Measurements from ENCODE around the gene OSBPL5. TPM values are rescaled to one million over a fixed set of nuclear protein-coding genes. Genes with fewer than 3 reads are reported as not detected.

The OSBPL5 gene
- total and polyA plus RNA-seq, 2 of the 4 experiments (the other 2 are of a cell fraction): 14.9 to 22.3 TPM

DNA sequence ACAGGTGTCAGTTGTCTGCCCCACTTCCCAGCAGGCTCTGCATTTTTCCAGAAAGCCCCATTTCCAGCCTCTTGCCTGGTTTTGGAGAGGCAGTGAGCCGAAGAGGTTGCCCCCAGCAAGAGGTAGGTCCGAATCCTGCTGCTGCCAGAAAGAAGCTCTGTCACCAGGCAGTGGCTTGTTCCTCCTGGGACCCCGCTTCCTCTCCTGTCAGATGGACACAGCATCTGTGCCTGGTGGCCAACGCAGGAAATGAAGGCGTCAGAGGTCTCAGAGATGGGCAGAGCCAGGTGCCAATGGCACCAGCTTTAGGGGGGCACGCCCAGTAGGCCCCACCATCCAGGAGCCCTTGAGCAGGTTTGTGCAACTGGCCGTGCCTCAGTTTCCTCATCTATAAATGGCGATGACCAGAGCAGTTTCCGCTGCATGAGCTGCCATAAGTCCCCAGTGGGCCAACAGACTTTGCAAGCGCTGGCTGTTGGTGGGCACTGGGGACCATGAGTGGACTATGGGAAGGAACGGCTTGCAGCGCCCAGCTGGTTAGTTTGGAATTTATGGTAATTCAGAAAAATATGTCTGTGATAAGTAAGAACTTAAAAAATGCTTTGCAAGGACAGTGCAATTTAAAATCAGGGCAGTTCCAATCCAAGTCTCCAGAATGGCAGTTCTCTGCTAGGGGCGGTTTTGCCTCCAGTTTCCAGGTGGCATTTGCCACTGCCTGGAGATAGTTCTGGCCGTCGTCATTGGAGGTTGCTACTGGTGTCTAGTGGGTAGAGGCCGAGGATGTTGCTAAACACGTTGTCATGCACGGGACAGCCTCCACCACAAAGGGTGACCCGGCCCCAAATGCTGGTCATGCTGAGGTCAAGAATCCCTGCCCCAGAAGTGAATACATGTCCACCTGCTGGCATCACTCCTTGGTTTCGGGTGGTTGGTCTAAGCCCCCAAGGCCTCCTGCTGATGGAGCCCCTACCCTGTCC, 2.3 kb upstream of the OSBPL5 start (continued):
- TF ChIP-seq CEBPB (IDR thresholded peaks at IDR 0.05; ENCODE audit: low read depth, low read length) (no peak), FOS (IDR thresholded peaks at IDR 0.05; ENCODE audit: low read depth, low read length) (no peak)

GRCh38 chr11:3166268-3167142, 1.4 kb upstream of the OSBPL5 start:
- Histone ChIP-seq H4K20me1 (ENCODE audit: insufficient read depth, low read length) (peaks cover 26% of the 10 kb centered on the region), H2BK20ac (ENCODE audit: low read depth, low read length) (no peak overlapping the region), H3K56ac (ENCODE audit: extremely low read depth, insufficient read depth, low read length) (no peak overlapping the region), H3K4me1 (ENCODE audit: control insufficient read depth, insufficient read depth, low read length) (peaks cover 36% of the 10 kb centered on the region), H3K9ac (ENCODE audit: low read depth, low read length) (no peak overlapping the region), H3K4me2 (ENCODE audit: low read depth, low read length) (no peak overlapping the region), H2BK15ac (ENCODE audit: low read depth, low read length) (no peak overlapping the region), H3K27me3 (ENCODE audit: control insufficient read depth, insufficient read depth, low read length) (peaks cover 2% of the 10 kb centered on the region; the same call in 1 of the 2 replicates), H2AFZ (replicated peaks; ENCODE audit: low read length, poor library complexity) (peak overlapping the region; percentile 24), H4K5ac (ENCODE audit: low read depth, low read length) (no peak overlapping the region), H3K79me1 (ENCODE audit: low read depth in 1 of 2, low read length in 2 of 2) (peaks cover under 1 to 32% of the 10 kb centered on the region in 2 experiments; a peak in 3 of 4 replicates), H3K36me3 (ENCODE audit: control insufficient read depth, insufficient read depth, low read length) (no peaks in the 10 kb centered on the region), H3K9me3 (ENCODE audit: control insufficient read depth, insufficient read depth, low read length) (no peaks in the 10 kb centered on the region), H2AK5ac (ENCODE audit: low read depth, low read length) (no peak overlapping the region), H3K23ac (ENCODE audit: low read depth, low read length) (no peak overlapping the region), H3K4me3 (ENCODE audit: insufficient read depth, low read depth, low read length) (no peak overlapping the region), H4K8ac (ENCODE audit: low read depth in 2 of 2, low read length in 2 of 2) (no peak overlapping the region), H3K4ac (ENCODE audit: low read depth, low read length) (no peak overlapping the region), H3K27ac (ENCODE audit: insufficient read depth, low read length) (no peak overlapping the region), H2AK9ac (replicated peaks; ENCODE audit: low read depth, low read length, poor library complexity) (no peak overlapping the region), H2BK5ac (ENCODE audit: low read depth, low read length, poor library complexity, severe bottlenecking) (no peak overlapping the region), H3K18ac (ENCODE audit: low read depth, low read length) (no peak overlapping the region), H3K9me1 (ENCODE audit: insufficient read depth, low read length) (peaks cover 6% of the 10 kb centered on the region; the same call in 1 of the 2 replicates), H4K91ac (ENCODE audit: insufficient read depth, low read depth, low read length) (no peak overlapping the region), H3K14ac (replicated peaks; ENCODE audit: low read depth, low read length) (no peak overlapping the region), H2BK120ac (ENCODE audit: low read depth, low read length) (no peak overlapping the region)
- BruUV-seq (replicated peaks): no TSS peak
- dilution Hi-C loops (cut with HindIII; ENCODE audit: low sequenced_read_pairs, unreplicated experiment): no loop called here
- intact Hi-C loops (cut with micrococcal nuclease): loop anchor here (10.0 kb wide), 1 partner anchor 112 kb away; the partner anchor contains the start of gene CARS1
- in situ Hi-C loops (cut with MboI; ENCODE audit: low sequenced_read_pairs): no loop called here
- ATAC-seq (ENCODE audit: low read depth): no peak
- ChIA-PET CTCF (no interaction called here), POLR2A (ENCODE audit: unreplicated experiment) (no interaction called here)
- 93% methylated on average over 10 of the region's 25 CpGs; no CpG with 5 or more reads in 1 of the 2 experiments for WGBS, 2 experiments (ENCODE audit: extremely low coverage in 2 of 2, insufficient read length in 1 of 2)
- no peak for DNase-seq
- TF ChIP-seq CHD1 (IDR thresholded peaks at IDR 0.05; ENCODE audit: low read depth, low read length): no peak
- no peak for TF ChIP-seq MAFK (IDR thresholded peaks at IDR 0.05; ENCODE audit: low read depth, low read length)
- TF ChIP-seq, protein P1, sequence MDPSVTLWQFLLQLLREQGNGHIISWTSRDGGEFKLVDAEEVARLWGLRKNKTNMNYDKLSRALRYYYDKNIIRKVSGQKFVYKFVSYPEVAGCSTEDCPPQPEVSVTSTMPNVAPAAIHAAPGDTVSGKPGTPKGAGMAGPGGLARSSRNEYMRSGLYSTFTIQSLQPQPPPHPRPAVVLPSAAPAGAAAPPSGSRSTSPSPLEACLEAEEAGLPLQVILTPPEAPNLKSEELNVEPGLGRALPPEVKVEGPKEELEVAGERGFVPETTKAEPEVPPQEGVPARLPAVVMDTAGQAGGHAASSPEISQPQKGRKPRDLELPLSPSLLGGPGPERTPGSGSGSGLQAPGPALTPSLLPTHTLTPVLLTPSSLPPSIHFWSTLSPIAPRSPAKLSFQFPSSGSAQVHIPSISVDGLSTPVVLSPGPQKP (IDR thresholded peaks at IDR 0.05; ENCODE audit: borderline replicate concordance, low read depth, low read length): no peak
- no peak for TF ChIP-seq SMC3 (IDR thresholded peaks at IDR 0.05; ENCODE audit: low read depth, low read length)
- TF ChIP-seq MXI1 (IDR thresholded peaks at IDR 0.05; ENCODE audit: borderline replicate concordance, low read depth, low read length): no peak
- TF ChIP-seq FOS (IDR thresholded peaks at IDR 0.05; ENCODE audit: low read depth, low read length): no peak
- no peak for TF ChIP-seq CEBPB (IDR thresholded peaks at IDR 0.05; ENCODE audit: low read depth, low read length)
- no peak for TF ChIP-seq RCOR1 (IDR thresholded peaks at IDR 0.05; ENCODE audit: insufficient replicate concordance, low read length)
- TF ChIP-seq BHLHE40 (IDR thresholded peaks at IDR 0.05; ENCODE audit: low read depth, low read length): no peak
- TF ChIP-seq POLR2A (IDR thresholded peaks at IDR 0.05; ENCODE audit: low read depth, low read length): no peak
- no peak for TF ChIP-seq RFX5 (IDR thresholded peaks at IDR 0.05; ENCODE audit: low read depth, low read length)

All from IMR-90 (cell line).